Liver (tissue), 9 donors: Measurements from ENCODE around the gene TNNT1. TPM values are rescaled to one million over a fixed set of nuclear protein-coding genes. Genes with fewer than 3 reads are reported as not detected.

ENCODE experiments used
- DNase-seq: peaks from one replicate; pipeline ENCODE4 v3.0.0-alpha.2; 2017; ENCODE audit warnings: low spot score
- H3K27ac ChIP-seq, 2 donors: one replicate each; pipeline ENCODE4 v1.7.0; 2013; ENCODE audit warnings: inconsistent platforms in 2 of 2, low read length in 2 of 2, control low read depth in 1 of 2, low read depth in 1 of 2, mild to moderate bottlenecking in 1 of 2
- H3K27me3 ChIP-seq, 4 donors: one replicate each; pipeline versions ENCODE4 v1.6.1 to v1.7.0; 2013; ENCODE audit warnings: low read length in 3 of 4, inconsistent platforms in 1 of 4, mild to moderate bottlenecking in 1 of 4, moderate library complexity in 1 of 4; ENCODE audit not compliant: control insufficient read depth in 4 of 4, insufficient read depth in 4 of 4
- H3K36me3 ChIP-seq, 4 donors: one replicate each; pipeline versions ENCODE4 v1.6.1 to v1.7.0; 2013; ENCODE audit warnings: low read length in 3 of 4, mild to moderate bottlenecking in 3 of 4, low read depth in 1 of 4, moderate library complexity in 1 of 4; ENCODE audit not compliant: control insufficient read depth in 4 of 4, insufficient read depth in 3 of 4
- H3K4me1 ChIP-seq, 4 donors: one replicate each; pipeline versions ENCODE4 v1.6.1 to v1.7.0; 2013; ENCODE audit warnings: low read length in 3 of 4, mild to moderate bottlenecking in 3 of 4, moderate library complexity in 1 of 4; ENCODE audit not compliant: control insufficient read depth in 4 of 4, insufficient read depth in 4 of 4
- H3K4me3 ChIP-seq, 3 donors: one replicate each; pipeline versions ENCODE4 v1.6.1 to v1.7.0; 2013; ENCODE audit warnings: low read length in 3 of 3, control low read depth in 1 of 3, low read depth in 1 of 3, mild to moderate bottlenecking in 1 of 3
- H3K9ac ChIP-seq, 2 donors: one replicate each; pipeline ENCODE4 v1.7.0; 2013; ENCODE audit warnings: low read length in 2 of 2, mild to moderate bottlenecking in 2 of 2, moderate library complexity in 2 of 2, control low read depth in 1 of 2, low read depth in 1 of 2
- H3K9me3 ChIP-seq, 4 donors: one replicate each; pipeline versions ENCODE4 v1.6.1 to v1.7.0; 2013; ENCODE audit warnings: low read length in 3 of 4; ENCODE audit not compliant: control insufficient read depth in 4 of 4
- CTCF ChIP-seq: fragments of 150-350 bp; IDR thresholded peaks from 2 replicates; pipeline ENCODE4 v1.5.1; 2017; ENCODE audit warnings: improper control_type of control experiment, low read depth, low read length; ENCODE audit not compliant: missing input control
- EGR1 ChIP-seq, 2 donors: IDR thresholded peaks; 2 replicates each; pipeline ENCODE4 v1.6.1; 2016 to 2018; ENCODE audit warnings: antibody characterized with exemption in 2 of 2, low read depth in 2 of 2
- FOXA1 ChIP-seq: IDR thresholded peaks from 2 replicates; pipeline ENCODE4 v1.6.1; 2016; ENCODE audit warnings: antibody characterized with exemption
- FOXA2 ChIP-seq: IDR thresholded peaks from 2 replicates; pipeline ENCODE4 v1.6.1; 2016; ENCODE audit warnings: antibody characterized with exemption
- HNF4A ChIP-seq, 2 donors: conservative IDR thresholded peaks; 2 replicates each; pipeline ENCODE4 v1.6.1; 2016; ENCODE audit warnings: antibody characterized with exemption in 2 of 2, mild to moderate bottlenecking in 2 of 2
- JUND ChIP-seq, 2 donors: IDR thresholded peaks; 2 replicates each; pipeline ENCODE4 v1.6.1; 2016; ENCODE audit warnings: antibody characterized with exemption in 2 of 2
- MAX ChIP-seq: IDR thresholded peaks from 2 replicates; pipeline ENCODE4 v1.6.1; 2016; ENCODE audit warnings: antibody characterized with exemption
- NR2F2 ChIP-seq: IDR thresholded peaks from 2 replicates; pipeline ENCODE4 v1.6.1; 2016; ENCODE audit warnings: antibody characterized with exemption
- RAD21 ChIP-seq, 2 donors: IDR thresholded peaks; 2 replicates each; pipeline ENCODE4 v1.6.1; 2016; ENCODE audit warnings: antibody characterized with exemption in 2 of 2, mild to moderate bottlenecking in 2 of 2
- RXRA ChIP-seq, 2 donors: IDR thresholded peaks; 2 replicates each; pipeline ENCODE4 v1.6.1; 2017 to 2018; ENCODE audit warnings: antibody characterized with exemption in 2 of 2, mild to moderate bottlenecking in 1 of 2
- SP1 ChIP-seq: IDR thresholded peaks from 2 replicates; pipeline ENCODE4 v1.6.1; 2018; ENCODE audit warnings: antibody characterized with exemption, mild to moderate bottlenecking
- YY1 ChIP-seq: IDR thresholded peaks from 2 replicates; pipeline ENCODE4 v1.6.1; 2016; ENCODE audit warnings: antibody characterized with exemption, mild to moderate bottlenecking
- ZBTB33 ChIP-seq: IDR thresholded peaks from 2 replicates; pipeline ENCODE4 v1.6.1; 2016; ENCODE audit warnings: antibody characterized with exemption
- WGBS: extraction: QIAGEN DNeasy Blood & Tissue Kit; methylation state at CpG from one replicate; pipeline ENCODE4 v1.1.7; 2013; 5-methylcytosine and 5-hydroxymethylcytosine counted together
- polyA plus RNA-seq, 2 donors: library from polyadenylated mRNA; stranded (reverse) in 1 of 2; unstranded in 1 of 2; fragments of 200-250 nt in 1 of 2; fragments of >200 nt in 1 of 2; fragmentation: Nextera tagmentation in 1 of 2; extraction: Ambion mirVana in 1 of 2; gene quantifications; one replicate each; pipeline versions ENCODE4 v1.2.1 to v1.2.3, GENCODE V29; 2013 to 2015
- total RNA-seq, 2 donors: library from RNA; depleted of rRNA; stranded (reverse); fragments of >200 nt; gene quantifications; one replicate each; pipeline ENCODE4 v1.2.3, GENCODE V29; 2014
- TF ChIP-seq, protein P1 (sequence below): IDR thresholded peaks from 2 replicates; pipeline ENCODE4 v1.6.1; 2016; ENCODE audit warnings: antibody characterized with exemption
- TF ChIP-seq, protein P2 (sequence below): IDR thresholded peaks from 2 replicates; pipeline ENCODE4 v1.6.1; 2016; ENCODE audit warnings: antibody characterized with exemption, mild to moderate bottlenecking
- donor health status: healthy.
- donor health status: healthy.
- donor health status: healthy.
- donor health status: healthy.
- donor health status: healthy.

Gene TNNT1
- total and polyA plus RNA-seq, 4 donors = 0.15 to 0.28 TPM; not detected in 2

GRCh38 chr19:55161571-55162322 is 12.7 kb upstream of the TNNT1 start:
- no peaks in the 10 kb centered on the region for H3K9me3 ChIP-seq
- no peak for DNase-seq
- H3K27me3 ChIP-seq = peaks cover 3 to 4% (median 3%) of the 10 kb centered on the region in 4 donors
- H3K4me3 ChIP-seq = no peak overlapping the region
- H3K36me3 ChIP-seq = no peaks in the 10 kb centered on the region
- TF ChIP-seq YY1 (no peak), RAD21 (IDR thresholded peaks at IDR 0.05) (no peak), SP1 (no peak), FOXA2 (no peak), MAX (no peak)
- TF ChIP-seq, protein P1, sequence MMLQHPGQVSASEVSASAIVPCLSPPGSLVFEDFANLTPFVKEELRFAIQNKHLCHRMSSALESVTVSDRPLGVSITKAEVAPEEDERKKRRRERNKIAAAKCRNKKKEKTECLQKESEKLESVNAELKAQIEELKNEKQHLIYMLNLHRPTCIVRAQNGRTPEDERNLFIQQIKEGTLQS = no peak
- WGBS = 35% methylated on average over 61 of the region's 61 CpGs
- no peak overlapping the region for H3K9ac ChIP-seq
- H3K27ac ChIP-seq = no peak overlapping the region
- H3K4me1 ChIP-seq = peaks cover 0 to 6% (median 0%) of the 10 kb centered on the region in 4 donors

GRCh38 chr19:55160986-55161365 is 12.0 kb upstream of the TNNT1 start:
- peaks cover 3 to 4% (median 3%) of the 10 kb centered on the region in 4 donors for H3K27me3 ChIP-seq
- 28% methylated on average over 32 of the region's 32 CpGs for WGBS

More at GRCh38 chr19:55160986-55161365, 12.0 kb upstream of the TNNT1 start:
- Histone ChIP-seq H3K4me1 (no peaks in the 10 kb centered on the region), H3K36me3 (no peaks in the 10 kb centered on the region), H3K27ac (no peak overlapping the region), H3K9ac (no peak overlapping the region), H3K4me3 (no peak overlapping the region), H3K9me3 (no peaks in the 10 kb centered on the region)
- no peak for DNase-seq
- TF ChIP-seq SP1 (no peak), JUND (IDR thresholded peaks at IDR 0.05) (no peak), FOXA2 (no peak), RAD21 (IDR thresholded peaks at IDR 0.05) (no peak), FOXA1 (no peak), CTCF (no peak), MAX (no peak), NR2F2 (no peak), HNF4A (conservative IDR thresholded peaks at IDR 0.05) (no peak), RXRA (IDR thresholded peaks at IDR 0.05) (no peak), EGR1 (IDR thresholded peaks at IDR 0.05; ENCODE audit: low read depth in 2 of 2) (no peak), ZBTB33 (no peak), YY1 (no peak)
- TF ChIP-seq, protein P2, sequence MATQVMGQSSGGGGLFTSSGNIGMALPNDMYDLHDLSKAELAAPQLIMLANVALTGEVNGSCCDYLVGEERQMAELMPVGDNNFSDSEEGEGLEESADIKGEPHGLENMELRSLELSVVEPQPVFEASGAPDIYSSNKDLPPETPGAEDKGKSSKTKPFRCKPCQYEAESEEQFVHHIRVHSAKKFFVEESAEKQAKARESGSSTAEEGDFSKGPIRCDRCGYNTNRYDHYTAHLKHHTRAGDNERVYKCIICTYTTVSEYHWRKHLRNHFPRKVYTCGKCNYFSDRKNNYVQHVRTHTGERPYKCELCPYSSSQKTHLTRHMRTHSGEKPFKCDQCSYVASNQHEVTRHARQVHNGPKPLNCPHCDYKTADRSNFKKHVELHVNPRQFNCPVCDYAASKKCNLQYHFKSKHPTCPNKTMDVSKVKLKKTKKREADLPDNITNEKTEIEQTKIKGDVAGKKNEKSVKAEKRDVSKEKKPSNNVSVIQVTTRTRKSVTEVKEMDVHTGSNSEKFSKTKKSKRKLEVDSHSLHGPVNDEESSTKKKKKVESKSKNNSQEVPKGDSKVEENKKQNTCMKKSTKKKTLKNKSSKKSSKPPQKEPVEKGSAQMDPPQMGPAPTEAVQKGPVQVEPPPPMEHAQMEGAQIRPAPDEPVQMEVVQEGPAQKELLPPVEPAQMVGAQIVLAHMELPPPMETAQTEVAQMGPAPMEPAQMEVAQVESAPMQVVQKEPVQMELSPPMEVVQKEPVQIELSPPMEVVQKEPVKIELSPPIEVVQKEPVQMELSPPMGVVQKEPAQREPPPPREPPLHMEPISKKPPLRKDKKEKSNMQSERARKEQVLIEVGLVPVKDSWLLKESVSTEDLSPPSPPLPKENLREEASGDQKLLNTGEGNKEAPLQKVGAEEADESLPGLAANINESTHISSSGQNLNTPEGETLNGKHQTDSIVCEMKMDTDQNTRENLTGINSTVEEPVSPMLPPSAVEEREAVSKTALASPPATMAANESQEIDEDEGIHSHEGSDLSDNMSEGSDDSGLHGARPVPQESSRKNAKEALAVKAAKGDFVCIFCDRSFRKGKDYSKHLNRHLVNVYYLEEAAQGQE = no peak
- TF ChIP-seq, protein P1 = no peak
